PC-9 (cell line): Measurements from ENCODE around the gene EDC3. TPM values are rescaled to one million over a fixed set of nuclear protein-coding genes. Genes with fewer than 3 reads are reported as not detected.

ENCODE experiments used
- BruUV-seq: library from RNA; stranded (reverse); fragments of 400-500 nt; replicated peaks from 2 replicates; lab custom pipeline; 2021; lab: Mats Ljungman, UMichigan
- CTCF ChIA-PET: fragments of 300-600 bp; sonication (Branson Sonifier 250); formaldehyde crosslinking; loops from one replicate; lab custom pipeline; 2022; ENCODE audit warnings: antibody characterized with exemption; lab: Charles Lee
- POLR2A ChIA-PET: fragments of 300-600 bp; sonication (Branson Sonifier 250); formaldehyde crosslinking; loops from one replicate; lab custom pipeline; 2022; ENCODE audit warnings: antibody characterized with exemption; ENCODE audit not compliant: unreplicated experiment; lab: Charles Lee
- DNase-seq, 2 experiments: peaks; one replicate each; pipeline versions ENCODE4 v3.0.0 to v3.0.0-alpha.2; 2015 to 2022; ENCODE audit warnings: mixed read lengths in 1 of 2
- H2AFZ ChIP-seq: fragments of 200-600 bp; sonication (generic); 2 replicates; pipeline ENCODE4 v1.8.1; 2017; ENCODE audit warnings: antibody characterized with exemption
- H3F3A ChIP-seq: fragments of 200-600 bp; sonication (generic); 2 replicates; pipeline ENCODE4 v1.8.1; 2017; ENCODE audit warnings: antibody characterized with exemption, mild to moderate bottlenecking, low read depth; ENCODE audit not compliant: insufficient read depth
- H3K27ac ChIP-seq: fragments of 200-600 bp; sonication (generic); 2 replicates; pipeline ENCODE4 v1.6.1; 2016; ENCODE audit warnings: mixed run types
- H3K27me3 ChIP-seq: fragments of 200-600 bp; sonication (generic); 2 replicates; pipeline ENCODE4 v1.6.1; 2016; ENCODE audit warnings: low read depth, mixed run types; ENCODE audit not compliant: insufficient read depth
- H3K36me3 ChIP-seq: fragments of 200-600 bp; sonication (generic); 2 replicates; pipeline ENCODE4 v1.6.1; 2016; ENCODE audit warnings: low read depth, mixed run types
- H3K4me1 ChIP-seq: fragments of 200-600 bp; sonication (generic); replicated peaks from 2 replicates; pipeline ENCODE4 v1.6.1; 2016; ENCODE audit warnings: mixed run types; ENCODE audit not compliant: insufficient read depth
- H3K4me2 ChIP-seq: fragments of 200-600 bp; sonication (generic); 2 replicates; pipeline ENCODE4 v1.6.1; 2017; ENCODE audit warnings: mixed run types
- H3K4me3 ChIP-seq: fragments of 200-600 bp; sonication (generic); 2 replicates; pipeline ENCODE4 v1.6.1; 2016; ENCODE audit warnings: mixed run types
- H3K79me2 ChIP-seq: fragments of 200-600 bp; sonication (generic); 2 replicates; pipeline ENCODE4 v1.6.1; 2017; ENCODE audit warnings: low read depth, mixed run types
- H3K9me2 ChIP-seq: fragments of 200-600 bp; sonication (generic); 2 replicates; pipeline ENCODE4 v1.8.1; 2017; ENCODE audit warnings: mild to moderate bottlenecking; ENCODE audit not compliant: insufficient read depth
- H3K9me3 ChIP-seq: fragments of 200-600 bp; sonication (generic); 2 replicates; pipeline ENCODE4 v1.8.1; 2016; ENCODE audit warnings: low read depth; ENCODE audit not compliant: insufficient read depth
- H4K20me1 ChIP-seq: fragments of 200-600 bp; sonication (generic); 2 replicates; pipeline ENCODE4 v1.8.1; 2017; ENCODE audit not compliant: insufficient read depth
- CTCF ChIP-seq: fragments of 200-600 bp; sonication (generic); conservative IDR thresholded peaks from 2 replicates; pipeline ENCODE4 v1.6.1; 2017; ENCODE audit warnings: mixed run types, antibody characterized with exemption, mild to moderate bottlenecking, moderate library complexity
- EZH2 ChIP-seq: fragments of 200-600 bp; sonication (generic); IDR thresholded peaks from 2 replicates; pipeline ENCODE4 v1.8.0; 2017; ENCODE audit warnings: antibody characterized with exemption, low read depth
- intact Hi-C: fragments of 100-400 bp; cut with micrococcal nuclease; formaldehyde crosslinking; loops from one replicate; pipeline ENCODE4 v1.10.0; 2022; ENCODE audit not compliant: unreplicated experiment
- total RNA-seq: library from RNA; stranded (reverse); gene quantifications from 2 replicates; pipeline ENCODE4 v1.2.3, GENCODE V29; 2021

Gene EDC3
- total RNA-seq, 1 experiment from 2014 or later = 46.3 TPM

DNA sequence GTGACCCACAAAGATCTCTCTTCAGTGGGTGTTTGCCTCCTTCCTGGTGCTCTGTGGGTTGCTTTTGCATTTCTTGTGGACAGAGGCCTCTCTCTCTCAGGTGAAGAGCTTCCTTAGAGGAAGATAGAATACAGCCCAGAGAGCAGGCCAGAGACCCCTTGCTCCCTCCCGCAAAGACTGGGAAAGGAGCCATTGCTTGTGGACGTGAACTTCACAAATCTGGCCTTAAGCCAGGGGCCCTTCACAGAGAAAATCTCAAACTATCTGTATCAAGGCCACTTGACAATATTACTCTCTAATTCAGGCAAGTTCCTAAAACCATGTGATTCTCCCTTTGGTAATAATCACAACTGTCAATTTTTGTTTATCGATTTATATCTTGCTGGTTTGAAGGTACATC, 110.6 kb downstream of the EDC3 start:
- no peaks in the 10 kb centered on the region for H3K36me3 ChIP-seq
- no peak overlapping the region for H3K27ac ChIP-seq
- no peaks in the 10 kb centered on the region for H3K79me2 ChIP-seq
- DNase-seq = no peak
- ChIA-PET POLR2A (no interaction called here), CTCF (no interaction called here)
- H3K9me3 ChIP-seq = no peaks in the 10 kb centered on the region
- H3K27me3 ChIP-seq = no peaks in the 10 kb centered on the region
- no peaks in the 10 kb centered on the region for H4K20me1 ChIP-seq
- peaks cover 14% of the 10 kb centered on the region for H3K4me1 ChIP-seq
- H2AFZ ChIP-seq = no peak overlapping the region
- intact Hi-C loops = loop anchor here (5.0 kb wide), 1 partner anchor 43 kb away; the partner anchor contains the start of gene ARID3B
- no peak overlapping the region for H3K4me2 ChIP-seq
- no peaks in the 10 kb centered on the region for H3K9me2 ChIP-seq
- H3K4me3 ChIP-seq = no peak overlapping the region
- BruUV-seq = no TSS peak
- TF ChIP-seq EZH2 = no peak
- no peak for TF ChIP-seq CTCF
- H3F3A ChIP-seq = peaks cover 5% of the 10 kb centered on the region; the same call in 1 of the 2 replicates

DNA sequence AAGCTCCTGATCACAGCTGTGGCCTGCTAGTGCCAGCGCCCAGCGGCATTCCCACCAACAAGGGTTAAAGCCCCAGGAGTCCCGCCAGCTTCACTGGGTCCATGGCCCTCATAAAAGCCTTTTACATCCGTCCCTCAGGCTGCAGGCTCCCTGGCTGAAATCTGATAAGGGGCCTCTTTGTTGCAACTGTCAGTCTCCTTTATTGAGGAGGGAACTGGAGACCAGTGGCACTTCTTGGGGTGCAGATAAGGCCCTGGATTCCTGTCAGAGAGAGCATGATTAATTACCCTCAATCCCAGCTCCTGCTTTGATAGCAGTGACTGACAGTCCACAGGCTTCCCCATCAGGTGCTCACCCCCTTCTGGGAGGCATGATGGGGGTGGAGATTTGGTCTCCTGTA, 111.0 kb downstream of the EDC3 start:
- no peak overlapping the region for H2AFZ ChIP-seq
- H3K79me2 ChIP-seq = no peaks in the 10 kb centered on the region
- no peaks in the 10 kb centered on the region for H4K20me1 ChIP-seq
- no peaks in the 10 kb centered on the region for H3K27me3 ChIP-seq
- H3K9me3 ChIP-seq = no peaks in the 10 kb centered on the region
- no peak overlapping the region for H3K4me3 ChIP-seq
- peaks cover 5% of the 10 kb centered on the region; the same call in 1 of the 2 replicates for H3F3A ChIP-seq
- no peak overlapping the region for H3K27ac ChIP-seq
- BruUV-seq = no TSS peak
- TF ChIP-seq EZH2 (no peak), CTCF (no peak)
- H3K36me3 ChIP-seq = no peaks in the 10 kb centered on the region
- DNase-seq = no peak
- H3K9me2 ChIP-seq = no peaks in the 10 kb centered on the region
- H3K4me2 ChIP-seq = no peak overlapping the region
- intact Hi-C loops = loop anchor here (5.0 kb wide), 1 partner anchor 42 kb away; the partner anchor contains the start of gene ARID3B
- H3K4me1 ChIP-seq = peaks cover 14% of the 10 kb centered on the region
- POLR2A ChIA-PET = interaction anchor here (0.6 kb wide), 1 partner anchor 79 kb away, joined by 7 read pairs; no protein-coding TSS in a partner anchor
- CTCF ChIA-PET = no interaction called here

DNA sequence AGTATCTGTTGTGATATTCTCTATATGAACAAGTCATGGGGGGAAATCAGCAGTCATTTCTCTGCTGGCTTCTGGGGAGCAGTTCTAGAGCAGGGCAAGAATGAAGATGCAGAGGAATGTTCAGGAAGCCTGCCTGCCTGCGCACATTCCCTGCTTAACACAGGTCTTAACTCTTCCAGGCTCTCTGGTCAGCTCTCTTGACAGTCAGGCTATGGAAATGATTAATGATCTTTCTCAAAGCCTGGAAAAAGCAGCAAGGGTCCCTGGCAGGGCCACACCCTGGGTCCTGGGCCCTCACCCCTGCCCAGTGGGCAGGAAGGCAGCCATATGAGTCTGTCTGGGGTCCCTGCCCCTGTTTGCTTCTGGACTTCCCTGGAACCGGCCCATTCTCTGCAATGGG, 111.6 kb downstream of the EDC3 start:
- Histone ChIP-seq H4K20me1 (no peaks in the 10 kb centered on the region), H3K79me2 (no peaks in the 10 kb centered on the region), H3K36me3 (no peaks in the 10 kb centered on the region), H3K9me3 (no peaks in the 10 kb centered on the region), H3K27ac (no peak overlapping the region), H3K4me3 (no peak overlapping the region), H2AFZ (no peak overlapping the region), H3K9me2 (no peaks in the 10 kb centered on the region), H3F3A (peaks cover 2% of the 10 kb centered on the region; the same call in 1 of the 2 replicates), H3K27me3 (no peaks in the 10 kb centered on the region), H3K4me2 (no peak overlapping the region), H3K4me1 (peaks cover 11% of the 10 kb centered on the region)
- no TSS peak for BruUV-seq
- intact Hi-C loops = no loop called here
- CTCF ChIA-PET = no interaction called here
- POLR2A ChIA-PET = interaction anchor here (0.6 kb wide), 1 partner anchor 80 kb away, joined by 7 read pairs; no protein-coding TSS in a partner anchor
- DNase-seq = no peak
- TF ChIP-seq CTCF = no peak
- no peak for TF ChIP-seq EZH2

Other genes starting within 250 kb of the EDC3 start
- 73.9 and 89.6 TPM in 2 replicates for gene UBL7, start 234.9 kb downstream of the EDC3 start, total RNA-seq
- gene ARID3B, start 154.8 kb downstream of the EDC3 start, total RNA-seq = 9.6 and 10.8 TPM in 2 replicates
- gene CLK3, start 80.2 kb downstream of the EDC3 start, total RNA-seq = 70.7 and 80.1 TPM in 2 replicates
- 0.33 and 0.39 TPM in 2 replicates for gene CYP1A1, start 29.5 kb upstream of the EDC3 start, total RNA-seq
- not detected in 2 replicates for gene CYP1A2, start 52.8 kb upstream of the EDC3 start, total RNA-seq
- gene CSK, start 86.1 kb upstream of the EDC3 start, total RNA-seq = 78.3 TPM in 2 replicates
- gene LMAN1L, start 116.8 kb upstream of the EDC3 start, total RNA-seq = not detected in 2 replicates
- not detected in 2 replicates for gene CPLX3, start 130.6 kb upstream of the EDC3 start, total RNA-seq
- 30.2 and 46.6 TPM in 2 replicates for gene ULK3, start 147.1 kb upstream of the EDC3 start, total RNA-seq
- 84.6 and 87.4 TPM in 2 replicates for gene SCAMP2, start 177.3 kb upstream of the EDC3 start, total RNA-seq
- gene MPI, start 194.0 kb upstream of the EDC3 start, total RNA-seq = 22.5 and 23.0 TPM in 2 replicates
- gene FAM219B, start 210.8 kb upstream of the EDC3 start, total RNA-seq = 41.8 and 45.5 TPM in 2 replicates
- gene COX5A, start 242.0 kb upstream of the EDC3 start, total RNA-seq = 177 and 247 TPM in 2 replicates